H1 (cell line): ENCODE data around the gene ITGA6. TPM values are rescaled to one million over a fixed set of nuclear protein-coding genes. Genes with fewer than 3 reads are reported as not detected.

Experiments
- CTCF ChIA-PET: fragments of 300-600 bp; sonication (Branson Sonifier 250); formaldehyde crosslinking; loops from one replicate; lab custom pipeline; 2021; ENCODE audit not compliant: partially characterized antibody; lab: Charles Lee
- POLR2A ChIA-PET: fragments of 300-600 bp; sonication (Branson Sonifier 250); formaldehyde crosslinking; loops from one replicate; lab custom pipeline; 2021; ENCODE audit warnings: inconsistent platforms; ENCODE audit not compliant: partially characterized antibody; lab: Charles Lee
- DNase-seq, 2 experiments: peaks; one replicate each; pipeline versions ENCODE4 v3.0.0 to v3.0.0-alpha.2; 2010 to 2022; ENCODE audit warnings: low spot score in 2 of 2, low read depth in 1 of 2, mixed read lengths in 1 of 2
- FAIRE-seq: peaks from 2 replicates; lab custom pipeline; 2011; peaks lifted over from hg19 to GRCh38; lab: Jason Lieb, UNC
- H2AFZ ChIP-seq: 2 replicates; pipeline ENCODE4 v1.8.1; 2012; ENCODE audit warnings: low read length, inconsistent platforms
- H2AK5ac ChIP-seq: 2 replicates; pipeline ENCODE4 v1.6.1; 2013; ENCODE audit warnings: low read depth, low read length
- H2BK120ac ChIP-seq: replicated peaks from 2 replicates; pipeline ENCODE3; 2013; ENCODE audit warnings: low read depth, low read length, inconsistent platforms
- H2BK12ac ChIP-seq: 2 replicates; pipeline ENCODE4 v1.6.1; 2013; ENCODE audit warnings: low read depth, low read length
- H2BK15ac ChIP-seq: 2 replicates; pipeline ENCODE4 v1.6.1; 2013; ENCODE audit warnings: low read length
- H2BK20ac ChIP-seq: 2 replicates; pipeline ENCODE4 v1.6.1; 2013; ENCODE audit warnings: low read length
- H2BK5ac ChIP-seq: 2 replicates; pipeline ENCODE4 v1.6.1; 2013; ENCODE audit warnings: low read depth, low read length
- H3K14ac ChIP-seq: 2 replicates; pipeline ENCODE4 v1.6.1; 2013; ENCODE audit warnings: inconsistent platforms; ENCODE audit not compliant: insufficient read length
- H3K18ac ChIP-seq: 2 replicates; pipeline ENCODE4 v1.6.1; 2013; ENCODE audit warnings: low read length; ENCODE audit errors: extremely low read depth
- H3K23ac ChIP-seq: 2 replicates; pipeline ENCODE4 v1.6.1; 2013; ENCODE audit warnings: inconsistent platforms; ENCODE audit not compliant: insufficient read length
- H3K23me2 ChIP-seq: 2 replicates; pipeline ENCODE4 v1.6.1; 2013; ENCODE audit warnings: low read depth, low read length
- H3K27ac ChIP-seq: 2 replicates; pipeline ENCODE4 v1.6.1; 2011; ENCODE audit warnings: low read depth, low read length, inconsistent platforms
- H3K27me3 ChIP-seq, 4 experiments: replicated peaks in 1 of 4; 1 replicate in 1 of 4; 2 replicates in 3 of 4; pipeline versions ENCODE4 v1.6.1 to v1.8.1; 2011 to 2013; ENCODE audit warnings: low read length in 3 of 4, mild to moderate bottlenecking in 3 of 4, inconsistent platforms in 2 of 4, mixed read lengths in 2 of 4, moderate library complexity in 1 of 4; ENCODE audit not compliant: control insufficient read depth in 3 of 4, insufficient read depth in 3 of 4; ENCODE audit errors: extremely low read depth in 1 of 4
- H3K36me3 ChIP-seq, 4 experiments: 2 replicates each; pipeline versions ENCODE4 v1.6.1 to v1.8.1; 2011 to 2013; ENCODE audit warnings: mild to moderate bottlenecking in 4 of 4, low read length in 3 of 4, moderate library complexity in 2 of 4, control low read depth in 1 of 4, inconsistent platforms in 1 of 4; ENCODE audit not compliant: insufficient read depth in 4 of 4, control insufficient read depth in 2 of 4
- H3K4ac ChIP-seq: replicated peaks from 2 replicates; pipeline ENCODE3; 2013; ENCODE audit warnings: low read length, low read depth, mixed read lengths, inconsistent platforms; ENCODE audit not compliant: insufficient read length
- H3K4me1 ChIP-seq, 4 experiments: replicated peaks in 1 of 4; 1 replicate in 1 of 4; 2 replicates in 3 of 4; pipeline versions ENCODE4 v1.6.1 to v1.8.1; 2011 to 2013; ENCODE audit warnings: low read length in 3 of 4, inconsistent platforms in 2 of 4, mixed read lengths in 1 of 4; ENCODE audit not compliant: insufficient read depth in 4 of 4, control insufficient read depth in 3 of 4
- H3K4me2 ChIP-seq, 2 experiments: 2 replicates each; pipeline versions ENCODE4 v1.6.1 to v1.8.1; 2011 to 2013; ENCODE audit warnings: low read depth in 2 of 2, low read length in 2 of 2, control low read depth in 1 of 2, inconsistent platforms in 1 of 2, mild to moderate bottlenecking in 1 of 2; ENCODE audit not compliant: insufficient read depth in 1 of 2
- H3K4me3 ChIP-seq, 4 experiments: fragments of 200-600, 300-600 bp in 1 of 4; sonication (generic), shearing (Covaris generic), sonication (Bioruptor Twin) in 1 of 4; 2 replicates each; pipeline versions ENCODE4 v1.5.1 to v1.8.1; 2011 to 2016; ENCODE audit warnings: low read length in 4 of 4, low read depth in 3 of 4, control low read depth in 2 of 4, inconsistent platforms in 2 of 4, mild to moderate bottlenecking in 2 of 4, mixed read lengths in 1 of 4, moderate library complexity in 1 of 4; ENCODE audit not compliant: insufficient read depth in 2 of 4; ENCODE audit errors: extremely low read depth in 1 of 4
- H3K56ac ChIP-seq: replicated peaks from 2 replicates; pipeline ENCODE3; 2013; ENCODE audit warnings: low read depth, mild to moderate bottlenecking, mixed read lengths, low read length, inconsistent platforms; ENCODE audit not compliant: insufficient read length
- H3K79me1 ChIP-seq: 2 replicates; pipeline ENCODE4 v1.6.1; 2013; ENCODE audit warnings: low read depth, low read length, control low read depth
- H3K79me2 ChIP-seq, 2 experiments: 2 replicates each; pipeline versions ENCODE4 v1.6.1 to v1.8.1; 2012 to 2013; ENCODE audit warnings: low read length in 2 of 2, mild to moderate bottlenecking in 2 of 2, inconsistent platforms in 1 of 2; ENCODE audit not compliant: insufficient read depth in 2 of 2, control insufficient read depth in 1 of 2
- H3K9ac ChIP-seq, 4 experiments: replicated peaks in 1 of 4; 1 replicate in 1 of 4; 2 replicates in 3 of 4; pipeline versions ENCODE4 v1.6.1 to v1.8.1; 2011 to 2013; ENCODE audit warnings: low read depth in 3 of 4, low read length in 3 of 4, control low read depth in 2 of 4, mild to moderate bottlenecking in 2 of 4, moderate library complexity in 2 of 4, inconsistent platforms in 1 of 4; ENCODE audit errors: extremely low read depth in 1 of 4
- H3K9me3 ChIP-seq, 2 experiments: 2 replicates each; pipeline versions ENCODE4 v1.6.1 to v1.8.1; 2012 to 2013; ENCODE audit warnings: mild to moderate bottlenecking in 2 of 2, moderate library complexity in 2 of 2, control low read depth in 1 of 2, inconsistent platforms in 1 of 2, low read depth in 1 of 2, low read length in 1 of 2, mixed read lengths in 1 of 2; ENCODE audit not compliant: insufficient read depth in 2 of 2
- H4K20me1 ChIP-seq, 2 experiments: replicated peaks in 1 of 2; 2 replicates each; pipeline versions ENCODE3 to v1.8.1; 2011 to 2013; ENCODE audit warnings: inconsistent platforms in 2 of 2, low read length in 2 of 2, mild to moderate bottlenecking in 1 of 2; ENCODE audit not compliant: insufficient read depth in 2 of 2, control insufficient read depth in 1 of 2
- H4K5ac ChIP-seq: 2 replicates; pipeline ENCODE4 v1.6.1; 2013; ENCODE audit warnings: low read length, low read depth, mixed read lengths, inconsistent platforms; ENCODE audit not compliant: insufficient read length
- H4K8ac ChIP-seq: 2 replicates; pipeline ENCODE4 v1.8.0; 2013; ENCODE audit warnings: mild to moderate bottlenecking, moderate library complexity, low read length, inconsistent platforms; ENCODE audit not compliant: insufficient read depth; ENCODE audit errors: extremely low read depth
- H4K91ac ChIP-seq: replicated peaks from 2 replicates; pipeline ENCODE3; 2013; ENCODE audit warnings: low read length, mixed read lengths, inconsistent platforms; ENCODE audit not compliant: insufficient read length
- WGBS, 2 experiments: shearing (Covaris generic) in 1 of 2; methylation state at CpG; one replicate each; pipeline versions ENCODE4 v1.1.6 to v1.1.7; 2013 to 2015; ENCODE audit warnings: low lambda C conversion rate in 2 of 2, mixed read lengths in 2 of 2, inconsistent platforms in 1 of 2, low coverage in 1 of 2, missing lambda C conversion rate in 1 of 2; ENCODE audit not compliant: insufficient replicate concordance in 2 of 2, insufficient coverage in 1 of 2, insufficient read length in 1 of 2; ENCODE audit errors: extremely low coverage in 1 of 2, missing lambda C conversion rate in 1 of 2; 5-methylcytosine and 5-hydroxymethylcytosine counted together
- polyA plus RNA-seq, 7 experiments: library from polyadenylated mRNA; depleted of rRNA in 3 of 7; stranded (reverse) in 5 of 7; unstranded in 2 of 7; fragments of >200 nt in 5 of 7; fragments of 200-250 nt in 2 of 7; gene quantifications; 1 replicate in 5 of 7; 2 replicates in 1 of 7; 4 replicates in 1 of 7; pipeline versions ENCODE4 v1.2.1 to v1.2.3, GENCODE V29; 2011 to 2013; ENCODE audit warnings: missing spikeins in 2 of 7, mixed read lengths in 2 of 7
- total RNA-seq: library from RNA; stranded (reverse); fragmentation: NEBNext Ultra II Directional; extraction: Animal tissue kit (Norgen Biotek cat#: 25700); gene quantifications from 2 replicates; pipeline ENCODE4 v1.2.1, GENCODE V29; 2021

Gene ITGA6
- total and polyA plus RNA-seq, 2 of the 8 experiments (the other 6 are each of a cell fraction or from before 2014, with no cell fraction given) = 26.9 to 118 TPM

DNA sequence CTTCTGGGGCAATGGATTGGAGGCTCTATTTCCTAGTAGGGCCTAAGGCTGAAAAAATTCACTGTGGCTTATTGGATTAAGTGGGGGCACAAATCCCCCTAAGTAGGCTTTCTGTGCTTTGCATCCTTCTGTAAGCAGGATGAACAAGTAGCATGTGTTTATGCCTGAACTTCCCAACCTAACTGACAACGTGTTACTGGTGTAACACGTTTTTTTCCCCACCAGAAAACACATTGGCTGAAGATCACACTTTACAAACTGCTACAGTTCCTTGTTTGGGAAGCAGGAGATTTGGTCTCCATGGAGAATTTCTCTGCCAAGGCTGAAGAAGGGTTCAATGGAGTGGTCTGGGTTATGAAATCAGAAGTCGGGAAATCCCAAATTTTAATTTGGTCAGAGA lies 7.2 kb upstream of the ITGA6 start:
- H3K27ac ChIP-seq = no peak overlapping the region
- no peaks in the 10 kb centered on the region for H4K20me1 ChIP-seq
- no peaks in the 10 kb centered on the region for H3K27me3 ChIP-seq
- no peaks in the 10 kb centered on the region for H3K4me1 ChIP-seq
- no peak overlapping the region for H3K4me2 ChIP-seq
- H3K23me2 ChIP-seq = no peaks in the 10 kb centered on the region
- ChIA-PET POLR2A (no interaction called here), CTCF (interaction anchor here (1.0 to 2.8 kb wide), 2 partner anchors 42 to 46 kb away, joined by 3 to 10 read pairs; no protein-coding TSS in a partner anchor)
- H2AFZ ChIP-seq = 0 out of 2 replicates have a peak overlapping the region, but pooled peaks have one; percentile 55
- H3K23ac ChIP-seq = no peak overlapping the region
- no peaks in the 10 kb centered on the region for H3K9me3 ChIP-seq
- H2BK20ac ChIP-seq = no peak overlapping the region
- no peaks in the 10 kb centered on the region for H3K79me1 ChIP-seq
- H3K4me3 ChIP-seq = no peak overlapping the region
- no peak overlapping the region for H2BK12ac ChIP-seq
- no peak overlapping the region for H3K4ac ChIP-seq
- no peak overlapping the region for H3K14ac ChIP-seq
- no peak overlapping the region for H3K18ac ChIP-seq
- no peak overlapping the region for H4K91ac ChIP-seq
- H3K56ac ChIP-seq = no peak overlapping the region
- no peak overlapping the region for H3K9ac ChIP-seq
- no peak for FAIRE-seq
- no peak overlapping the region for H2BK5ac ChIP-seq
- no peak overlapping the region for H2AK5ac ChIP-seq
- no peaks in the 10 kb centered on the region for H3K79me2 ChIP-seq
- no peak for DNase-seq
- no peaks in the 10 kb centered on the region for H3K36me3 ChIP-seq
- no peak overlapping the region for H2BK120ac ChIP-seq
- H4K5ac ChIP-seq = no peak overlapping the region
- WGBS, 2 experiments = 80% methylated on average over 3 of the region's 3 CpGs; no CpG with 5 or more reads in 1 of the 2 experiments
- no peak overlapping the region for H2BK15ac ChIP-seq
- no peak overlapping the region for H4K8ac ChIP-seq
